ENCODE measurements around the gene JOSD1.

The JOSD1 gene

GRCh38 chr22:38744981-38745380 is 44.2 kb upstream of the JOSD1 start:
- Histone ChIP-seq H3K9ac (no peak overlapping the region), H3K4me1 (ENCODE audit: low read depth, poor library complexity, severe bottlenecking) (no peaks in the 10 kb centered on the region), H2AFZ (ENCODE audit: low read depth) (no peak overlapping the region), H3K36me3 (ENCODE audit: insufficient read depth) (no peaks in the 10 kb centered on the region; the same call in 1 of the 2 replicates), H3K27ac (no peak overlapping the region), H3K27me3 (ENCODE audit: insufficient read depth, low read depth) (no peaks in the 10 kb centered on the region), H3K4me3 (IDR thresholded peaks at IDR 0.05; ENCODE audit: insufficient read depth, low read depth, low read length) (no peak overlapping the region), H3K4me2 (no peak overlapping the region), H4K20me1 (ENCODE audit: insufficient read depth) (no peaks in the 10 kb centered on the region), H3K79me2 (ENCODE audit: insufficient read depth, low read depth) (no peaks in the 10 kb centered on the region)
- TF ChIP-seq, protein P1, sequence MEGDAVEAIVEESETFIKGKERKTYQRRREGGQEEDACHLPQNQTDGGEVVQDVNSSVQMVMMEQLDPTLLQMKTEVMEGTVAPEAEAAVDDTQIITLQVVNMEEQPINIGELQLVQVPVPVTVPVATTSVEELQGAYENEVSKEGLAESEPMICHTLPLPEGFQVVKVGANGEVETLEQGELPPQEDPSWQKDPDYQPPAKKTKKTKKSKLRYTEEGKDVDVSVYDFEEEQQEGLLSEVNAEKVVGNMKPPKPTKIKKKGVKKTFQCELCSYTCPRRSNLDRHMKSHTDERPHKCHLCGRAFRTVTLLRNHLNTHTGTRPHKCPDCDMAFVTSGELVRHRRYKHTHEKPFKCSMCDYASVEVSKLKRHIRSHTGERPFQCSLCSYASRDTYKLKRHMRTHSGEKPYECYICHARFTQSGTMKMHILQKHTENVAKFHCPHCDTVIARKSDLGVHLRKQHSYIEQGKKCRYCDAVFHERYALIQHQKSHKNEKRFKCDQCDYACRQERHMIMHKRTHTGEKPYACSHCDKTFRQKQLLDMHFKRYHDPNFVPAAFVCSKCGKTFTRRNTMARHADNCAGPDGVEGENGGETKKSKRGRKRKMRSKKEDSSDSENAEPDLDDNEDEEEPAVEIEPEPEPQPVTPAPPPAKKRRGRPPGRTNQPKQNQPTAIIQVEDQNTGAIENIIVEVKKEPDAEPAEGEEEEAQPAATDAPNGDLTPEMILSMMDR (conservative IDR thresholded peaks at IDR 0.05; ENCODE audit: low read depth, low read length): no peak

DNA sequence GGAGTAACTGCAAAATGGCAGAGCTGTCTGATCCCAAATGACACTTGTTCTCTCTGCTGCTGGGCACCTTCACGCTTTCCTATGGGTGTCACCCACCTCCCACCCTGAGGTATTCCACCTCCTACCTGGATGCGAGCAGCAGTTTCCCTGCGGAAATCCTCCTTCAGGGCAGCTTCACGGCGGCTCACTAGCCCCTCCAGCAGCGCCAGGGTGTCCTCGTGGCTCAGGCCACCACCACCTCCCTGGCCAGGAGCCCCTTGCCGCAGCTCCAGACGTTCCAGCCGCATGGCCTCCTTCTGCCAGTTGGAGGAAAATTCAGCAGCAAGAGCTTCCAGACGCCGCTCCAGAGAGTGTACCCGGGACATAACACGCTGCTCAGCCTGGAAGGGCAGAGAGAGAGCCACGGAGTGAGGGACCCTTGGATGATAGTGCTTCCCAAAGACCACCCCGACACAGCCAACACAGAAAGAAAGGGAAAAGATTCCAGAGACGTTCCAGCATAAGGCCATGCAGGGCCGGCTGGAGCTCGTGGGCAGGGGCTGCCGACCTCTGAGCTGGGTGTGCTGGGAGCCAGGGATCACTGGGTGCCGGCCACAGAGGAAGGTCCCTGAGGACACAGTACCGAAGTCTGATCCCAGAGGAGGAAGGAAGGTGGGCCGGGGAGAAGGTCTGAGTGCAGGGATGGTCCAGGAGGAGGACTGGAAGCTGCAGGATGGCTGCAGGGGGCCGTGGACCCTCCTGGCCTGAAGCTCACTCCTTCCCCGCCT is 41.6 kb upstream of the JOSD1 start:
- no peak overlapping the region for H3K9ac ChIP-seq
- H3K79me2 ChIP-seq (ENCODE audit: insufficient read depth, low read depth): no peaks in the 10 kb centered on the region
- no peaks in the 10 kb centered on the region for H3K27me3 ChIP-seq (ENCODE audit: insufficient read depth, low read depth)
- H3K4me3 ChIP-seq (IDR thresholded peaks at IDR 0.05; ENCODE audit: insufficient read depth, low read depth, low read length): no peak overlapping the region
- no peaks in the 10 kb centered on the region for H4K20me1 ChIP-seq (ENCODE audit: insufficient read depth)
- H2AFZ ChIP-seq (ENCODE audit: low read depth): no peak overlapping the region
- no peak overlapping the region for H3K27ac ChIP-seq
- no peaks in the 10 kb centered on the region; the same call in 1 of the 2 replicates for H3K36me3 ChIP-seq (ENCODE audit: insufficient read depth)
- H3K4me2 ChIP-seq: no peak overlapping the region
- no peaks in the 10 kb centered on the region for H3K4me1 ChIP-seq (ENCODE audit: low read depth, poor library complexity, severe bottlenecking)
- TF ChIP-seq, protein P1 (conservative IDR thresholded peaks at IDR 0.05; ENCODE audit: low read depth, low read length): no peak

- Histone ChIP-seq H3K4me2 (no peak overlapping the region), H3K79me2 (ENCODE audit: insufficient read depth, low read depth) (no peaks in the 10 kb centered on the region), H3K36me3 (ENCODE audit: insufficient read depth) (no peaks in the 10 kb centered on the region), H3K9ac (no peak overlapping the region), H3K4me1 (ENCODE audit: low read depth, poor library complexity, severe bottlenecking) (no peaks in the 10 kb centered on the region), H3K27ac (no peak overlapping the region), H3K4me3 (IDR thresholded peaks at IDR 0.05; ENCODE audit: insufficient read depth, low read depth, low read length) (no peak overlapping the region), H4K20me1 (ENCODE audit: insufficient read depth) (no peaks in the 10 kb centered on the region), H3K27me3 (ENCODE audit: insufficient read depth, low read depth) (no peaks in the 10 kb centered on the region), H2AFZ (ENCODE audit: low read depth) (no peak overlapping the region)
- TF ChIP-seq, protein P1 (conservative IDR thresholded peaks at IDR 0.05; ENCODE audit: low read depth, low read length): no peak
Observed at GRCh38 chr22:38741576-38741975, 40.8 kb upstream of the JOSD1 start.

GRCh38 chr22:38741166-38741565 is 40.4 kb upstream of the JOSD1 start:
- no peaks in the 10 kb centered on the region for H3K4me1 ChIP-seq (ENCODE audit: low read depth, poor library complexity, severe bottlenecking)
- H3K4me3 ChIP-seq (IDR thresholded peaks at IDR 0.05; ENCODE audit: insufficient read depth, low read depth, low read length): no peak overlapping the region
- TF ChIP-seq, protein P1 (conservative IDR thresholded peaks at IDR 0.05; ENCODE audit: low read depth, low read length): no peak
- no peaks in the 10 kb centered on the region for H3K79me2 ChIP-seq (ENCODE audit: insufficient read depth, low read depth)
- H3K27me3 ChIP-seq (ENCODE audit: insufficient read depth, low read depth): no peaks in the 10 kb centered on the region
- no peaks in the 10 kb centered on the region for H4K20me1 ChIP-seq (ENCODE audit: insufficient read depth)
- H3K4me2 ChIP-seq: no peak overlapping the region
- no peak overlapping the region for H3K9ac ChIP-seq
- no peak overlapping the region for H3K27ac ChIP-seq
- no peak overlapping the region for H2AFZ ChIP-seq (ENCODE audit: low read depth)
- H3K36me3 ChIP-seq (ENCODE audit: insufficient read depth): no peaks in the 10 kb centered on the region

Data from KMS-11 (cell line).